Naive thymus-derived CD4-positive, alpha-beta T cell (primary cell): ENCODE measurements around the gene PTGR3. TPM values are rescaled to one million over a fixed set of nuclear protein-coding genes. Genes with fewer than 3 reads are reported as not detected.

ENCODE experiments used
- ATAC-seq: fragments of 150-1000 bp; cut with Tn5 transposase; 2 replicates; pipeline ENCODE4 v1.10.0; 2021; ENCODE audit warnings: mild to moderate bottlenecking, moderate library complexity
- CTCF ChIA-PET: fragments of 350-600 bp; sonication (Branson Sonifier 250); formaldehyde crosslinking; loops from one replicate; lab custom pipeline; 2021; ENCODE audit warnings: antibody characterized with exemption; lab: Charles Lee
- POLR2A ChIA-PET: fragments of 350-600 bp; sonication (Branson Sonifier 250); formaldehyde crosslinking; loops from one replicate; lab custom pipeline; 2021; ENCODE audit warnings: antibody characterized with exemption, inconsistent platforms; lab: Charles Lee
- DNase-seq, 9 donors: peaks; one replicate each; pipeline versions ENCODE4 v3.0.0 to v3.0.0-alpha.2; 2020 to 2022; ENCODE audit warnings: mixed read lengths in 1 of 9
- H3K27ac ChIP-seq: one replicate; pipeline ENCODE4 v1.7.0; 2013; ENCODE audit warnings: mild to moderate bottlenecking, low read depth, low read length, moderate library complexity
- H3K27me3 ChIP-seq, 2 donors: one replicate each; pipeline ENCODE4 v1.7.0; 2013; ENCODE audit warnings: low read length in 2 of 2, mild to moderate bottlenecking in 2 of 2, moderate library complexity in 2 of 2; ENCODE audit not compliant: control insufficient read depth in 2 of 2, insufficient read depth in 2 of 2
- H3K36me3 ChIP-seq, 3 experiments: 1 replicate in 2 of 3; 2 replicates in 1 of 3; pipeline ENCODE4 v1.7.0; 2013; ENCODE audit warnings: low read length in 3 of 3, mild to moderate bottlenecking in 3 of 3, moderate library complexity in 1 of 3; ENCODE audit not compliant: insufficient read depth in 3 of 3, control insufficient read depth in 2 of 3
- H3K4me1 ChIP-seq, 2 donors: one replicate each; pipeline ENCODE4 v1.7.0; 2013; ENCODE audit warnings: low read length in 2 of 2, mild to moderate bottlenecking in 2 of 2, moderate library complexity in 1 of 2; ENCODE audit not compliant: control insufficient read depth in 2 of 2, insufficient read depth in 2 of 2
- H3K4me3 ChIP-seq: 2 replicates; pipeline ENCODE4 v1.7.0; 2013; ENCODE audit warnings: mild to moderate bottlenecking, low read length
- H3K9me3 ChIP-seq, 3 experiments: 1 replicate in 2 of 3; 2 replicates in 1 of 3; pipeline ENCODE4 v1.7.0; 2013; ENCODE audit warnings: low read length in 3 of 3; ENCODE audit not compliant: control insufficient read depth in 2 of 3
- H3K27ac Mint-ChIP-seq, 9 donors: one replicate each; pipeline ENCODE4 v1.8.0; 2020 to 2022; ENCODE audit warnings: mixed read lengths in 9 of 9, mild to moderate bottlenecking in 8 of 9, moderate library complexity in 5 of 9, inconsistent platforms in 2 of 9
- H3K27me3 Mint-ChIP-seq, 5 donors: one replicate each; pipeline ENCODE4 v1.8.0; 2021 to 2022; ENCODE audit warnings: mixed read lengths in 5 of 5, mild to moderate bottlenecking in 1 of 5
- H3K36me3 Mint-ChIP-seq, 5 donors: one replicate each; pipeline ENCODE4 v1.8.0; 2020 to 2022; ENCODE audit warnings: mixed read lengths in 5 of 5, mild to moderate bottlenecking in 3 of 5, inconsistent platforms in 1 of 5
- H3K4me1 Mint-ChIP-seq, 7 donors: one replicate each; pipeline ENCODE4 v1.8.0; 2020 to 2022; ENCODE audit warnings: mixed read lengths in 7 of 7, mild to moderate bottlenecking in 3 of 7, inconsistent platforms in 1 of 7
- H3K4me3 Mint-ChIP-seq, 10 donors: one replicate each; pipeline ENCODE4 v1.8.0; 2020 to 2022; ENCODE audit warnings: mild to moderate bottlenecking in 10 of 10, mixed read lengths in 10 of 10, moderate library complexity in 6 of 10, inconsistent platforms in 2 of 10
- H3K9me3 Mint-ChIP-seq, 11 donors: one replicate each; pipeline ENCODE4 v1.8.0; 2020 to 2022; ENCODE audit warnings: mixed read lengths in 11 of 11, mild to moderate bottlenecking in 4 of 11, inconsistent platforms in 1 of 11, moderate library complexity in 1 of 11
- intact Hi-C, 2 donors: fragments of 100-400 bp; cut with micrococcal nuclease; formaldehyde crosslinking; loops; one replicate each; pipeline ENCODE4 v1.15.1; 2023
- polyA plus RNA-seq, 2 donors: library from polyadenylated mRNA; unstranded; fragments of 300-500 nt; fragmentation: Illumina TruSeq; gene quantifications; one replicate each; pipeline ENCODE4 v1.2.3, GENCODE V29; 2021
- total RNA-seq, 6 experiments: library from RNA in 5 of 6; stranded (reverse) in 5 of 6; gene quantifications; 1 replicate in 5 of 6; 2 replicates in 1 of 6; pipeline ENCODE4 v1.2.3 and lab custom pipeline; 2021 to 2026

The PTGR3 gene
- total and polyA plus RNA-seq, 7 experiments from 2014 or later, result 17.0 to 59.1 (median 27.4) TPM

- Mint-ChIP-seq H3K9me3 (peaks cover 0 to 13% (median 0%) of the 10 kb centered on the region in 11 donors), H3K4me1 (peaks cover 0 to 16% (median 7%) of the 10 kb centered on the region in 7 donors), H3K36me3 (no peaks in the 10 kb centered on the region), H3K4me3 (no peak overlapping the region), H3K27ac (no peak overlapping the region), H3K27me3 (peaks cover 0 to 4% (median 0%) of the 10 kb centered on the region in 5 donors)
- ChIA-PET CTCF (no interaction called here), POLR2A (no interaction called here)
- Histone ChIP-seq H3K4me3 (no peak overlapping the region), H3K9me3 (peaks cover 0 to 6% (median 0%) of the 10 kb centered on the region in 3 experiments), H3K27me3 (no peaks in the 10 kb centered on the region), H3K4me1 (no peaks in the 10 kb centered on the region), H3K27ac (no peak overlapping the region), H3K36me3 (no peaks in the 10 kb centered on the region)
- ATAC-seq (no peak), DNase-seq (no peak)
- intact Hi-C loops, result no loop called here
Measured at GRCh38 chr18:75169411-75169810, 39.5 kb downstream of the PTGR3 start.

- no peak overlapping the region for H3K27ac Mint-ChIP-seq
- Histone ChIP-seq H3K27me3 (no peaks in the 10 kb centered on the region), H3K36me3 (no peaks in the 10 kb centered on the region), H3K4me3 (no peak overlapping the region), H3K4me1 (no peaks in the 10 kb centered on the region), H3K9me3 (peaks cover 0 to 6% (median 0%) of the 10 kb centered on the region in 3 experiments), H3K27ac (no peak overlapping the region)
- POLR2A ChIA-PET, result interaction anchor here (1.2 kb wide), 1 partner anchor 42 kb away, joined by 3 read pairs; the partner anchor contains the start of gene TSHZ1
- H3K4me3 Mint-ChIP-seq, result no peak overlapping the region
- no peak for ATAC-seq
- peaks cover 0 to 13% (median 0%) of the 10 kb centered on the region in 11 donors for H3K9me3 Mint-ChIP-seq
- CTCF ChIA-PET, result no interaction called here
- H3K36me3 Mint-ChIP-seq, result no peaks in the 10 kb centered on the region
- H3K4me1 Mint-ChIP-seq, result peaks cover 0 to 16% (median 7%) of the 10 kb centered on the region in 7 donors
- no peak for DNase-seq
- intact Hi-C loops, result no loop called here
- H3K27me3 Mint-ChIP-seq, result peaks cover 0 to 4% (median 0%) of the 10 kb centered on the region in 5 donors
Measured at GRCh38 chr18:75168619-75169018, 40.3 kb downstream of the PTGR3 start.

DNA sequence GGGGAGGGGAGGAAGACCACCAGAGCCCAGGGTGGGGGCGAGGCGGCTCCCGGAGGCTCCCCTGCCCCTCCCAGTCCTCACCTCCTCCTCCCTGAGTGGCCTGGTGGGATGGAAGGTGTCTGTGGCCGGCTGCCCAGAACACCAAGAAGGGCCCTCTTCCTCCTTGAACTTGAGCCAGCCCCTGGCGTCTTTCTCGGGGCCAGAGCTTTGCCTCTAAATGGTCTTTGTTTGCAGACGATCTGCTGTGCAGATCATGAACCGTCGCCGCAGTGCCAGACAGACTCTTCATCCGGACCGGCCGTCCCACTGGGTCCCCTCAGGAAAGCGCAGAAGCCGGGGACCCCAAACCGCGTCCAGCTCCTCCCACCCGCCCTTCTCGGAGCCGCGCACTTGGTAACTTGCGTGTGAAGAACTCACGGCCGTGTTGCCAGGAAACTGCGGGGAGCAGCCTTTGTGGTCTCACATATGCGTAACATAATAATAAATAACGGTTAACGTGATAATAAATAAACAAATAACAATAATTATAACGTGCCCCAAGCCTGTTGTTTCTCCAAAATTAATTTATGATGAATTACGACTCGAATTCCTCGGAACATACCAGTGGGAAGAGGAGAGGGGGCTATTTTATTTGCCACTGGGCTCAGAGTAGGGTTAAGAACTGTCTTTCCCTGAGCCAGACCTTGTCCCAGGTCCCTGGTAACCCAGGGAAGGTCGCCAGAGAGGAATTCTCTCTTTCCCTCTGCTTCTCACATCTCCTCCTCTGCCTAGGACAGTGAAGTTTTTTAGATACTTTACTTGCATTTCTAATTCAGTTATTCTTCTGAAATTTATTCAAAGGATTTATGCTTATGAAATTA, 41.0 kb downstream of the PTGR3 start:
- H3K4me3 Mint-ChIP-seq, result peak overlapping the region in 2 of 10 donors; percentile 7 to 30
- intact Hi-C loops, result no loop called here
- peaks cover 0 to 2% (median 0%) of the 10 kb centered on the region in 5 donors for H3K27me3 Mint-ChIP-seq
- H3K9me3 ChIP-seq, result peaks cover 0 to 6% (median 0%) of the 10 kb centered on the region in 3 experiments
- H3K4me3 ChIP-seq, result no peak overlapping the region
- H3K27ac Mint-ChIP-seq, result no peak overlapping the region
- ATAC-seq (no peak), DNase-seq (no peak)
- H3K9me3 Mint-ChIP-seq, result peaks cover 0 to 13% (median 0%) of the 10 kb centered on the region in 11 donors
- ChIA-PET CTCF (no interaction called here), POLR2A (interaction anchor here (1.2 kb wide), 1 partner anchor 42 kb away, joined by 3 read pairs; the partner anchor contains the start of gene TSHZ1)
- no peaks in the 10 kb centered on the region for H3K4me1 ChIP-seq
- no peak overlapping the region for H3K27ac ChIP-seq
- H3K4me1 Mint-ChIP-seq, result peaks cover 0 to 10% (median 3%) of the 10 kb centered on the region in 7 donors
- H3K36me3 ChIP-seq, result no peaks in the 10 kb centered on the region
- no peaks in the 10 kb centered on the region for H3K27me3 ChIP-seq
- peaks cover 0 to 4% (median 0%) of the 10 kb centered on the region in 5 donors for H3K36me3 Mint-ChIP-seq

GRCh38 chr18:75167137-75167536, 41.8 kb downstream of the PTGR3 start:
- Mint-ChIP-seq H3K9me3 (peaks cover 0 to 13% (median 0%) of the 10 kb centered on the region in 11 donors), H3K4me1 (peaks cover 0 to 4% (median under 1%) of the 10 kb centered on the region in 7 donors), H3K4me3 (no peak overlapping the region), H3K36me3 (peaks cover 0 to 4% (median 0%) of the 10 kb centered on the region in 5 donors), H3K27ac (no peak overlapping the region), H3K27me3 (no peaks in the 10 kb centered on the region)
- peaks cover 0 to 6% (median 0%) of the 10 kb centered on the region in 3 experiments for H3K9me3 ChIP-seq
- no peaks in the 10 kb centered on the region for H3K4me1 ChIP-seq
- H3K27ac ChIP-seq, result no peak overlapping the region
- no peak for ATAC-seq
- no peak for DNase-seq
- H3K4me3 ChIP-seq, result no peak overlapping the region
- no peaks in the 10 kb centered on the region for H3K27me3 ChIP-seq
- ChIA-PET CTCF (no interaction called here), POLR2A (no interaction called here)
- intact Hi-C loops, result no loop called here
- H3K36me3 ChIP-seq, result no peaks in the 10 kb centered on the region

- POLR2A ChIA-PET, result no interaction called here
- Histone ChIP-seq H3K4me1 (no peaks in the 10 kb centered on the region), H3K4me3 (no peak overlapping the region), H3K27me3 (no peaks in the 10 kb centered on the region), H3K27ac (no peak overlapping the region), H3K9me3 (peaks cover 0 to 6% (median 0%) of the 10 kb centered on the region in 3 experiments), H3K36me3 (no peaks in the 10 kb centered on the region)
- DNase-seq, result no peak
- Mint-ChIP-seq H3K9me3 (peaks cover 0 to 13% (median 0%) of the 10 kb centered on the region in 11 donors), H3K36me3 (peaks cover 0 to 4% (median 0%) of the 10 kb centered on the region in 5 donors), H3K4me1 (peaks cover 7 to 13% (median 12%) of the 10 kb centered on the region in 7 donors), H3K4me3 (no peak overlapping the region), H3K27me3 (no peaks in the 10 kb centered on the region), H3K27ac (no peak overlapping the region)
- CTCF ChIA-PET, result interaction anchor here (1.6 kb wide), 1 partner anchor 11 kb away, joined by 4 read pairs; no protein-coding TSS in a partner anchor
- ATAC-seq, result no peak
- intact Hi-C loops, result no loop called here
Measured at GRCh38 chr18:75165926-75166325, 43.0 kb downstream of the PTGR3 start.

DNA sequence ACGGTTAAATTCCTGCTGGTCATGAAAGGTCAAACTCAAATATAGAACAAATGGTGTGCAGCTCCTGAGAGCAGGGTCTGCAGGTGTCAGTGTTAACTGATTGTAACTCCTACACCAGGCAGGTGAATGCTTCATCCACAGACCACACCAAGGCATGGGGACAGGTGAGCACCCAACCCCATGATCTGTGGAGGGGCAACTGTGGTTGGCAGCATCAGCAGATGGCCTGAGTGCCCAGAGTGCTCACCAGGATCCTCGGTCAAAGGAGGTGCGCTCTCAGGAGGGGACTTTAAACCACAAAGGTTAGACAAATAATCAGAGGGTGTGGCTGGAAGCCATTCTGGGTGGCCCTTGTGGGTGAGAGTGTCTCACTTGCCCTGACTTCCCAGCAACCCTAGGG, 44.5 kb downstream of the PTGR3 start:
- Mint-ChIP-seq H3K4me1 (peaks cover 7 to 24% (median 12%) of the 10 kb centered on the region in 7 donors), H3K9me3 (peaks cover 0 to 13% (median 0%) of the 10 kb centered on the region in 11 donors), H3K27ac (no peak overlapping the region), H3K36me3 (peaks cover 0 to 4% (median 0%) of the 10 kb centered on the region in 5 donors), H3K4me3 (no peak overlapping the region), H3K27me3 (peaks cover 0 to 4% (median 0%) of the 10 kb centered on the region in 5 donors)
- ChIA-PET POLR2A (interaction anchor here (0.6 kb wide), 1 partner anchor 92 kb away, joined by 3 read pairs; no protein-coding TSS in a partner anchor), CTCF (no interaction called here)
- no peak for DNase-seq
- Histone ChIP-seq H3K36me3 (no peaks in the 10 kb centered on the region), H3K4me1 (no peaks in the 10 kb centered on the region), H3K27ac (no peak overlapping the region), H3K27me3 (no peaks in the 10 kb centered on the region), H3K9me3 (peaks cover 0 to 6% (median 0%) of the 10 kb centered on the region in 3 experiments), H3K4me3 (no peak overlapping the region)
- no peak for ATAC-seq
- intact Hi-C loops, result no loop called here
